WTC11 (cell line): ENCODE measurements around the gene LRRC10B. TPM values are rescaled to one million over a fixed set of nuclear protein-coding genes. Genes with fewer than 3 reads are reported as not detected.

Experiments used
- ATAC-seq: fragments of 200-7000 bp; cut with Tn5 transposase; 2 replicates; pipeline ENCODE4 v1.10.0; 2021; ENCODE audit warnings: mild to moderate bottlenecking, moderate library complexity
- CTCF ChIA-PET: fragments of 300-600 bp; sonication (Branson Sonifier 250); formaldehyde crosslinking; loops from one replicate; lab custom pipeline; 2021; ENCODE audit warnings: antibody characterized with exemption; lab: Charles Lee
- POLR2A ChIA-PET: fragments of 350-600 bp; sonication (Branson Sonifier 250); formaldehyde crosslinking; loops from one replicate; lab custom pipeline; 2021; ENCODE audit warnings: antibody characterized with exemption; lab: Charles Lee
- DNase-seq: peaks from one replicate; pipeline ENCODE4 v3.0.0; 2021; ENCODE audit warnings: low spot score
- H3K27ac Mint-ChIP-seq: 2 replicates; pipeline ENCODE4 v1.8.0; 2021; ENCODE audit warnings: mixed read lengths
- H3K27me3 Mint-ChIP-seq: 2 replicates; pipeline ENCODE4 v1.8.0; 2021; ENCODE audit warnings: low read depth, mild to moderate bottlenecking, moderate library complexity, mixed read lengths
- H3K36me3 Mint-ChIP-seq: 2 replicates; pipeline ENCODE4 v1.8.0; 2021; ENCODE audit warnings: mixed read lengths
- H3K4me1 Mint-ChIP-seq: 2 replicates; pipeline ENCODE4 v1.8.0; 2022; ENCODE audit warnings: mixed read lengths
- H3K4me3 Mint-ChIP-seq: 2 replicates; pipeline ENCODE4 v1.8.0; 2021; ENCODE audit warnings: mild to moderate bottlenecking, moderate library complexity, mixed read lengths
- H3K9me3 Mint-ChIP-seq: 2 replicates; pipeline ENCODE4 v1.8.0; 2021; ENCODE audit warnings: mixed read lengths
- AR ChIP-seq: fragments of 250-450 bp; sonication (Bioruptor Pico); IDR thresholded peaks from 2 replicates; pipeline ENCODE4 v1.9.0; 2021; ENCODE audit warnings: mild to moderate bottlenecking
- ARID4B ChIP-seq: sonication (generic); formaldehyde crosslinking; IDR thresholded peaks from 2 replicates; pipeline ENCODE4 v1.8.0; 2023; ENCODE audit warnings: missing genetic modification reagents, mild to moderate bottlenecking, borderline replicate concordance
- EMX1 ChIP-seq: fragments of 250-450 bp; sonication (Bioruptor Pico); IDR thresholded peaks from 2 replicates; pipeline ENCODE4 v1.8.0; 2021; ENCODE audit warnings: mild to moderate bottlenecking
- ERG ChIP-seq: fragments of 250-450 bp; sonication (Bioruptor Pico); IDR thresholded peaks from 2 replicates; pipeline ENCODE4 v1.8.0; 2021; ENCODE audit warnings: mild to moderate bottlenecking
- FOXP4 ChIP-seq: sonication (generic); formaldehyde crosslinking; IDR thresholded peaks from 2 replicates; pipeline ENCODE4 v1.8.0; 2022; ENCODE audit warnings: mild to moderate bottlenecking, missing genetic modification reagents
- GTF2I ChIP-seq: fragments of 250-450 bp; sonication (Bioruptor Pico); conservative IDR thresholded peaks from 2 replicates; pipeline ENCODE4 v1.4.0; 2021; ENCODE audit warnings: mild to moderate bottlenecking
- IRF2 ChIP-seq: sonication (generic); formaldehyde crosslinking; IDR thresholded peaks from 2 replicates; pipeline ENCODE4 v1.8.0; 2022; ENCODE audit warnings: low read depth, missing genetic modification reagents, borderline replicate concordance
- MYBL2 ChIP-seq: sonication (generic); formaldehyde crosslinking; IDR thresholded peaks from 2 replicates; pipeline ENCODE4 v1.8.1; 2023; ENCODE audit warnings: mild to moderate bottlenecking, moderate library complexity, missing genetic modification reagents
- NFYB ChIP-seq: sonication (generic); formaldehyde crosslinking; conservative IDR thresholded peaks from 2 replicates; pipeline ENCODE4 v1.8.0; 2022; ENCODE audit warnings: low read depth, missing genetic modification reagents
- NR3C1 ChIP-seq: sonication (generic); formaldehyde crosslinking; conservative IDR thresholded peaks from 2 replicates; pipeline ENCODE4 v1.8.1; 2023; ENCODE audit warnings: low read depth, mild to moderate bottlenecking, missing genetic modification reagents
- SMAD4 ChIP-seq: sonication (generic); formaldehyde crosslinking; IDR thresholded peaks from 2 replicates; pipeline ENCODE4 v1.8.0; 2022; ENCODE audit warnings: mild to moderate bottlenecking, missing genetic modification reagents
- ZNF121 ChIP-seq: sonication (generic); formaldehyde crosslinking; IDR thresholded peaks from 2 replicates; pipeline ENCODE4 v1.8.0; 2023; ENCODE audit warnings: missing genetic modification reagents
- total RNA-seq: library from RNA; stranded (reverse); gene quantifications from 3 replicates; pipeline ENCODE4 v1.2.3, GENCODE V29; 2021
- TF ChIP-seq, protein P1 (sequence below): sonication (generic); formaldehyde crosslinking; IDR thresholded peaks from 2 replicates; pipeline ENCODE4 v1.8.1; 2023; ENCODE audit warnings: mild to moderate bottlenecking, missing genetic modification reagents
- TF ChIP-seq, protein P2 (sequence below): sonication (generic); formaldehyde crosslinking; conservative IDR thresholded peaks from 2 replicates; pipeline ENCODE4 v1.8.1; 2022; ENCODE audit warnings: mild to moderate bottlenecking, missing genetic modification reagents
- TF ChIP-seq, protein P3 (sequence below): sonication (generic); formaldehyde crosslinking; conservative IDR thresholded peaks from 2 replicates; pipeline ENCODE4 v1.8.1; 2023; ENCODE audit warnings: mild to moderate bottlenecking, low read depth, missing genetic modification reagents, moderate library complexity

LRRC10B gene
- total RNA-seq, 1 experiment from 2014 or later = 1.5 TPM

DNA sequence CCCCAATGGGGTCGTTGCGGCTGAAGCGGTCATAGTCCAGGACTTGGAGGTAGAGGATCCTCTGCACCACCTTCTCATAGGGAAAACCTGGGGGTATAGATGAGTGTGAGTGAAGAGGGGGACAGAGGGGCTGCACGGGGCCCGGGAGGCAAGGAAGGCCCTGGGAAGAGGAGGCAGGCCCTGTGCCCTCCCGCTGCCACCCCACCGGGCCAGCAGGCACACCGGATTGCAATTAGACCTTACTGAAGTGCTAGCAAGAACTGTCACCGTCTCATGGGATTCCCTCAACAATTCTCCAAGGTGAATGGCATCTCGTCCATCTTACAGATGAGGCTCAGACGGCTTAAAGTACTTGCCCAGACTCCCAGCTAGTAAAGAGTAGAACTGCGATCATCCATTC, 15.9 kb downstream of the LRRC10B start:
- H3K4me3 Mint-ChIP-seq = no peak overlapping the region
- peaks cover 10% of the 10 kb centered on the region for H3K4me1 Mint-ChIP-seq
- POLR2A ChIA-PET = no interaction called here
- H3K27ac Mint-ChIP-seq = no peak overlapping the region
- peaks cover 2% of the 10 kb centered on the region; the same call in 1 of the 2 replicates for H3K36me3 Mint-ChIP-seq
- ATAC-seq (no peak), DNase-seq (no peak)
- no peaks in the 10 kb centered on the region for H3K9me3 Mint-ChIP-seq
- H3K27me3 Mint-ChIP-seq = no peaks in the 10 kb centered on the region
- CTCF ChIA-PET = interaction anchor here (2.2 to 12.5 kb wide), 2 partner anchors 5 to 10 kb away, joined by 5 to 241 read pairs; no protein-coding TSS in a partner anchor
- TF ChIP-seq, protein P1, sequence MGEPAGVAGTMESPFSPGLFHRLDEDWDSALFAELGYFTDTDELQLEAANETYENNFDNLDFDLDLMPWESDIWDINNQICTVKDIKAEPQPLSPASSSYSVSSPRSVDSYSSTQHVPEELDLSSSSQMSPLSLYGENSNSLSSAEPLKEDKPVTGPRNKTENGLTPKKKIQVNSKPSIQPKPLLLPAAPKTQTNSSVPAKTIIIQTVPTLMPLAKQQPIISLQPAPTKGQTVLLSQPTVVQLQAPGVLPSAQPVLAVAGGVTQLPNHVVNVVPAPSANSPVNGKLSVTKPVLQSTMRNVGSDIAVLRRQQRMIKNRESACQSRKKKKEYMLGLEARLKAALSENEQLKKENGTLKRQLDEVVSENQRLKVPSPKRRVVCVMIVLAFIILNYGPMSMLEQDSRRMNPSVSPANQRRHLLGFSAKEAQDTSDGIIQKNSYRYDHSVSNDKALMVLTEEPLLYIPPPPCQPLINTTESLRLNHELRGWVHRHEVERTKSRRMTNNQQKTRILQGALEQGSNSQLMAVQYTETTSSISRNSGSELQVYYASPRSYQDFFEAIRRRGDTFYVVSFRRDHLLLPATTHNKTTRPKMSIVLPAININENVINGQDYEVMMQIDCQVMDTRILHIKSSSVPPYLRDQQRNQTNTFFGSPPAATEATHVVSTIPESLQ (CRISPR knock-in tag) = no peak
- TF ChIP-seq SMAD4 (no peak), EMX1 (CRISPR knock-in tag) (no peak), MYBL2 (CRISPR knock-in tag) (no peak)
- TF ChIP-seq, protein P2, sequence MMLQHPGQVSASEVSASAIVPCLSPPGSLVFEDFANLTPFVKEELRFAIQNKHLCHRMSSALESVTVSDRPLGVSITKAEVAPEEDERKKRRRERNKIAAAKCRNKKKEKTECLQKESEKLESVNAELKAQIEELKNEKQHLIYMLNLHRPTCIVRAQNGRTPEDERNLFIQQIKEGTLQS = no peak

DNA sequence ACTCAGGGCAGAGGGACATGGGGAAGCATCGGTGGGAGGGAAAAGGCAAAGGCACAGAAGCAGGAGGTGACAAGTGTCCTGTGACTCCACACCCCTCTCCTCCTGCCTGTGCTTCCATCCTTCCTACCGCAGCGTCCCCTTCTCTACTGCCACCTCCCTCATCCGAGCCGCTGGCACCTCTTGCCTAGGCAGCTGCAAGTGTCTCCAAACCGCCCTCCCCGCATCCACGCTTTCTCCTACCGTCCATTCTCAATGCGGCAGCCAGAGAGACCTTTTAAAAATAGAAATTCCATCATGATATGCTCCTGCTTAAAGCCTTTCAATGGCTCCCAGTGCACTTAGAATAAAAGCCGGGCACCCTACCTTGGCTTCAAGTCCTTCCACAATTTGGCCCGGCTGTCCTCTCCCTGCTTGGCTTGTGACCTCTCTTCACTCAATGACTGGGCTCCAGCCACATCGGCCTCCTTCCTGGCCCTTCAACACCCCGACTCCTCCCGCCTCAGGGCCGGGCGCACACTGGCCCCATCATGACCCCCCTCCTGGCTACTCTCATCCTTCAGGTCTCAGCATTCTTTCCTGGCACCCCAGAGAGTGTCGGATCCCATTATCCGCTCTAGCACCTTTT, 16.5 kb downstream of the LRRC10B start:
- Mint-ChIP-seq H3K27me3 (no peaks in the 10 kb centered on the region), H3K9me3 (no peaks in the 10 kb centered on the region), H3K27ac (no peak overlapping the region), H3K4me3 (no peak overlapping the region), H3K36me3 (peaks cover 2% of the 10 kb centered on the region; the same call in 1 of the 2 replicates), H3K4me1 (peaks cover 10% of the 10 kb centered on the region)
- ATAC-seq (no peak), DNase-seq (no peak)
- CTCF ChIA-PET = interaction anchor here (2.2 to 9.1 kb wide), 4 partner anchors 7 to 47 kb away, joined by 5 to 241 read pairs (median 94); no protein-coding TSS in a partner anchor
- POLR2A ChIA-PET = no interaction called here
- TF ChIP-seq, protein P1 (CRISPR knock-in tag) = no peak
- TF ChIP-seq ARID4B (no peak), NR3C1 (CRISPR knock-in tag) (no peak), FOXP4 (CRISPR knock-in tag) (no peak), ERG (no peak), IRF2 (CRISPR knock-in tag) (no peak), AR (CRISPR knock-in tag) (no peak), GTF2I (no peak), NFYB (CRISPR knock-in tag) (no peak), MYBL2 (CRISPR knock-in tag) (no peak), ZNF121 (no peak)
- TF ChIP-seq, protein P3, sequence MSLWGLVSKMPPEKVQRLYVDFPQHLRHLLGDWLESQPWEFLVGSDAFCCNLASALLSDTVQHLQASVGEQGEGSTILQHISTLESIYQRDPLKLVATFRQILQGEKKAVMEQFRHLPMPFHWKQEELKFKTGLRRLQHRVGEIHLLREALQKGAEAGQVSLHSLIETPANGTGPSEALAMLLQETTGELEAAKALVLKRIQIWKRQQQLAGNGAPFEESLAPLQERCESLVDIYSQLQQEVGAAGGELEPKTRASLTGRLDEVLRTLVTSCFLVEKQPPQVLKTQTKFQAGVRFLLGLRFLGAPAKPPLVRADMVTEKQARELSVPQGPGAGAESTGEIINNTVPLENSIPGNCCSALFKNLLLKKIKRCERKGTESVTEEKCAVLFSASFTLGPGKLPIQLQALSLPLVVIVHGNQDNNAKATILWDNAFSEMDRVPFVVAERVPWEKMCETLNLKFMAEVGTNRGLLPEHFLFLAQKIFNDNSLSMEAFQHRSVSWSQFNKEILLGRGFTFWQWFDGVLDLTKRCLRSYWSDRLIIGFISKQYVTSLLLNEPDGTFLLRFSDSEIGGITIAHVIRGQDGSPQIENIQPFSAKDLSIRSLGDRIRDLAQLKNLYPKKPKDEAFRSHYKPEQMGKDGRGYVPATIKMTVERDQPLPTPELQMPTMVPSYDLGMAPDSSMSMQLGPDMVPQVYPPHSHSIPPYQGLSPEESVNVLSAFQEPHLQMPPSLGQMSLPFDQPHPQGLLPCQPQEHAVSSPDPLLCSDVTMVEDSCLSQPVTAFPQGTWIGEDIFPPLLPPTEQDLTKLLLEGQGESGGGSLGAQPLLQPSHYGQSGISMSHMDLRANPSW (CRISPR knock-in tag) = no peak
